Activated CD4-positive, CD25-positive, alpha-beta regulatory T cell treated with anti-CD3 and anti-CD28 coated beads, Interleukin-2, amount 50 U/mL, for 16 hours (primary cell): ENCODE measurements around the gene RBM20.
"Not testable (repeated sequence)": the region's sequence is repeated elsewhere in the genome, so short reads cannot be mapped to it uniquely, and the experiment has no call there.

Experiments
- DNase-seq: peaks from one replicate; pipeline ENCODE4 v3.0.0-alpha.2; 2020; ENCODE audit warnings: low read depth, low spot score

Gene RBM20

DNA sequence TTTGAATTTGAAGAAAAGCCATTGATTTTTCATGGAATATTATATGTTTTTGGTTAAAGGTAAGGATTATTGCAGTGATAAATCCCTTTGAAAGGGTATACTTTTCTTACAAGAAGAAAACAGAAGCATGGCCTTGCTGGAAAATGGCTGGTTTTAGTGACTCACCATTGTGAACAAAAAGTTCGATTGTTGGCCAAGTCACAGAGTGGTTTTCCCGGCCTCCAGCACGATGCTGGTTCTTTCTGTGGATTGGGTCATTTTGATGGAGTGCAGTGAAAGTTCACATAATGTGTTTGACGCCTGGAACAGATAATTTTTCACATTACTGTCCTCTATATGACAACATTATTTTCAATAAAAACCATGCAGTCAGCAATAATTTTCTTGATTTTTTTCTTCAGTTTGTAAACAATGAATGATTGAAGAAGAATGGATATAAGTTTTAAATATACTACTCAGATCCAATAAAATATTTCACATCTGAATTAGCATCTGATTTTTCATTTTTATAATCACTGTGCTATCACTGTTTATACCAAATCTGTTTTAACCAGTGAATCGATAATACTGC lies 60.9 kb downstream of the RBM20 start:
- no peak for DNase-seq

DNA sequence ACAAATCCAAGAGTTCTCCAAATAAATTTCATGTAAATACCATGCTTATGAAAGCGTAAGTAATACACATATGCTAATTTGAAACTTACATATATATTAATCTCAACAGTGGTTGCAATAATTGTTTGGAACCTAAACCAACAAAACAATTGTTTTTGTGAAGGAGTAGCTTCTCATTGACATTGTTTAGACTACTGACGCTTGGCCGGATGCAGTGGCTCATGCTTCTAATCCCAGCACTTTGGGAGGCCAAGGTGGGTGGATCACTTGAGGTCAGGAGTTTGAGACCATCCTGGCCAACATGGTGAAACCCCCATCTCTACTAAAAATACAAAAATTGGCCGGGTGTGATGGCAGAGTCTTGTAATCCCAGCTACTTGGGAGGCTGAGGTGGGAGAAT lies 61.5 kb downstream of the RBM20 start:
- DNase-seq: not testable (repeated sequence)

DNA sequence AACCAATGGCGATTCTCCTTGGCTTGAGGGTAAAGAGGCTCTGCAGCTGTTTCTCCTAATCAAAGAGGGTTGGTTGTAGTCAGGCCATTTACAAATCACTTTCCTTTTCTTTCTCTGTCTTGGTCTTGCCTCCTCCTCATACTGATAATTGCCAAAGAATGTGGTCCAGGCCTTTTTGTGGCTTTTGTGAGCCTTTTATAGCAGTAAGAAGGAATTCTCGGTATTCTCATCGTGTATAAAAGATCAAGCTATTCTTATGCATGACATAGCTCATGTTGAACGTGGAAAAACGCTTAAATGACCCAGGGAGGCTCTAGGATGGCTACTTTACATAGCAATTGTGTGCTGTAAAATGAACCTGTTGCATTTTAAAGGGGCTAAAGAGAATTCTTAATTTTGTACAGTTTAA lies 62.6 kb downstream of the RBM20 start:
- DNase-seq: no peak

DNA sequence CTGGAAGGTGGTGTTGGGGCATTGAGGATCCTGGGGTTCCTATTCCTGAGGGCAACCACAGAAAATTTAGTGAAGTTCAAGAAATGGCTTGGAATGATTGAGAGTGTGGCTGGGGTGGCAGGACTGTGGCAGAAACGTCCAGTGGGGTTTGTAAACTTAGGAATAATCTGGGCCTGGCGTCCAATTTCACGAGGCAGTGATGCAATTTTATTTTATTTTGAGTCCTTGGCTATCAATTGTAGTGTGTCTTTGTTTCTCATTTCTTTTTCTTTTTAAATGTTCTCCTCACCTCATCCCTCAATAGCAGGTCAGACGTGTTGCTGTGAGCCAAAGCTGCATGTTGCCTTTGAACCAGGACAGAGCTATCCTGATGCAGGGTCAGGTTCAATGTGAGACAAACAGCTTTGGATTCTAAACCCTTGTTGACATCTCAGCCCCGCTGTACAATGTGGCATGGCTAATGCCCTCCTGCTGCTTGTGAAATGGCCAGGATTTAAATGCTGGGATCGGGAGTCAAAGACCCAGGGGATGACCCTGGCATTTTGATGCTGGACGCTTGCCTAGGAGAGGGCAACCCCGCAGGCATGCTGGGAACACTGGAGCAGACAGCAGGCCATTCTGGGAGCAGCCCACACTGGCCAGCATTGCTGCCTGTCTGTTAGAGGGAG lies 64.8 kb downstream of the RBM20 start:
- no peak for DNase-seq

DNA sequence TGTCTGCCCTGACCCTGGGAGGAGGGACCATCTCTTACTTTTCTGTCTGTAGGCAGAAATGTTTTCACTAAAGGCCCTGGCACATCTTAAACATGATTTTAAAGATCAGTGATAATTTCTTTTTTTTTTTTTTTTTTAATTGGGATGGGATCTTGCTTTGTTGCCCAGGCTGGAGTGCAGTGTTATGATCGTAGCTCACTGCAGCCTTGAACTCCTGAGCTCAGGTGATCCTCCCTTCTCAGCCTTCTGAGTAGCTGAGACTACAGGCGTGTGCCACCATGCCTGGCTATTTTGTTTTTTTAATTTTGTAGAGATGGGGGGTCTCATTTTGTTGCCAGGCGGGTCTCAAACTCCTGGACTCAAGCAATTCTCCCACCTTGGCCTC lies 65.3 kb downstream of the RBM20 start:
- no peak for DNase-seq

DNA sequence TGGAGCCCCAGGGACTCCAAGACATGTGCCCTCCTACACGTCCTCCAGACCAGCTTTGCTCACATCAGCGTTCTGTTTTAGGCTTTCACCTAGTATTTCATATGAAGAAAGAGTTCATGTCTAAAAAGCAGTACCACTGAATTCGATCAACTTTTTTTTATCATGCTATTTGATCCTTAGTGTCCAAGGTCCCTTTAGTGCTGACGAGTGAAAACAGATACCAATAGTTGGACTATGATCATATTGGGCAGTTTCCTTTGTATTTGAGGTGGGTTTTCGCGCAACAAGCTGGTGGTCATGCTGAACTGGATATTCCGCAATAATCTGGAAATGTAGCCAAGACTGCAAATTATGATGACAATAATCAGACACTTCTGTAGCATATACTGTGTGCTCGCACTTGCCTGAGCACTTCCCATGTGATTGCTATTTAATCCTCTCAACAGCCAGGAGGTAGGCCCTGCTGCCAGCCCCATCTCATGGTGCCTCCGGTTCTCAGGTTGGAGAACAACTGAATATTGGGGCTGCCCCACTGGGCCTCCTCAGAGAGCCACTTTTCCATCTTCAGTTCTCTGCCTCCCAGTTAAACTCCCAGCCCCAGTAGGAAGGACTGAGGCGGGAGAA lies 65.9 kb downstream of the RBM20 start:
- DNase-seq: no peak

DNA sequence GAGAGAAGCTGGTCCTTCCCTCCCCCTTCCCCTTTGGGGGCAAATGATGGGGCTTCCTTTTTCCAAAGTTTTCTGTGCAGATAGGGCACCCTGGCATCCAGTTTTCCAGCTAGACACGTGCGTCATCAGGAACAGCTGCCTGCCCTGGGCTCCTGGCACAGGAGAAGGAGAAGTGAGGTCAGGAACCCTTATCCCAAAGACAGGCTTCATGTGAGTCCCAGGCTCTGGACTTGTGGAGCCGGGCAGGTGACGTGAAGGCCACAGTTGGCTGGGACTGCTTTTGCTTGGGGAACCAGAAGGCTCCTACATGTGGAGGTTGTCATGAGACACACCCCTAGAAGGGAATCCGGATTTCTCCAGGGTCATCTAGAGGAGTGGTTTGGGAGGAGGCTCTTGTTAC lies 66.5 kb downstream of the RBM20 start:
- DNase-seq: no peak

DNA sequence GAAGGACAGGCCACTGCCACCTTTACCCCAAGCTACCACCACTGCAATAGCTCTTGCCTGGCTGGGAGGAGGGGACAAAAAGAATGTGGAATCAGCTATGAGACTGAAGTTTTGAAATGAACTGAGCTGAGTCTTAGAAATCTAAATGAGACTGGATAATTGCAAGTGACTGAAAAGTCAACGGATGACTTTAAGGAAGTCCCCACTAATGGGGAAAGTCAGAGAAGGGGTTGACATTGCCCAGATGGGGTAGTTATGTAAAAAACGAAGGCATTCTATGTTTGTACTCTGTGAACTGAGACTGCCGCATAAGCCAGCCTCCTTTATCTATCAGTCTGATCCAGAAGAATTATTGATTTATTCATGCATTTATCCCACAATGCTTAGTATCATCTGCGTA lies 67.2 kb downstream of the RBM20 start:
- no peak for DNase-seq

DNA sequence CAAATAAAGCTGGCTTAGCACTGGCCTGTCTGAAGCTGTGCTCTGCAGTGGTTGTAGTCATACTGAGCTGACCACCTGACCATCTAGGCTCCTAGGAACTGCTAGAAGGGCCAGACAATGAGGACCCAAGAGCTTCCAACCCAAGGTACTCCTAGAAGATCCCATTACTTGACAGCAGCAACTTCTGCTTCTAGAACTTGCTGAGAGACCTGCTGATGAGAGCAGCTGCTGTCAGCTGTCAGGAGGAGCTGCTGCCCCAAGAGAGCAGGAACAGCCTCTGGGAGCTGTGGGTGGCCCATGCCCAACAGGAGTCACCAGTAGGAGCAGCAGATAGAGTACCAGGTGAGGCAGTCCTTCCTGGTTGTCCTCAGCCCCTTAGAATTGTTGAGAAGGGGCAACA lies 70.2 kb downstream of the RBM20 start:
- no peak for DNase-seq

DNA sequence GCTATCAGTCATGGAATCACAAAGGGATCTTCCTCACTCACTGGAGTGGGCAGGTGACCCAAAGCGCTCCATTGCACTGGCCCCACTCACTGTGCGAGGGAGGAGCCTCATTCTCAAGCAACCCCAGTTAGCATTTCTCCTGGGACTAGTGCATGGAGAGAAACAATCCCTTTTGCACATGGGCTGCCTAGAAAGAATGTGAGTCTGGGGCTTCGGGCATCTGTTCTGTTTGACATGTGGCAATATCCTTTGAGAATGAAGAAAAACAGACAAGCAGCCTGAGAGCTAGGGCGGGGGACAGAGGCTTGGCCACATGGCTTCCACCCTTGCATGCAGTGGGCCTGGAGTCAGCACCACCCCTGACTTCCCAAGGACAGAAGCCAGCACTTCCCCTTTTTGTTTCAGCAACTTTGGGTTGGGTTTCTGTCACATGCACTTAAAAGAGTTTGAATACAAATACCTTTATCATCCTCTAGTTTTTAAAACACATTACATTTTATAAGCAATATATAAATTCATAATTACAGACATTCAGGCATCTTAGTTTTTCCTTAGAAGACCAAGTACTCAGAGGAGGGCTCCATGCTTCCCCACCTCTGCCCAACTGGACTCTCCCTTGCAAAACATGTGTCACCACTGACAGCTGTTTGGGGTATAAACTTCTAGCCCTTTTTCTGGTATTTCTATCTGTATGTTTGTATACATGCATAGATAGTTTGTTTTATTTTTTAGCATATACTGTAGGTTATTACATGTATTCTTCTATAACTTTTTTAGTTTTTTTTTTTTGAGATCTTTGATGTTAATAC lies 73.8 kb downstream of the RBM20 start:
- DNase-seq: no peak

DNA sequence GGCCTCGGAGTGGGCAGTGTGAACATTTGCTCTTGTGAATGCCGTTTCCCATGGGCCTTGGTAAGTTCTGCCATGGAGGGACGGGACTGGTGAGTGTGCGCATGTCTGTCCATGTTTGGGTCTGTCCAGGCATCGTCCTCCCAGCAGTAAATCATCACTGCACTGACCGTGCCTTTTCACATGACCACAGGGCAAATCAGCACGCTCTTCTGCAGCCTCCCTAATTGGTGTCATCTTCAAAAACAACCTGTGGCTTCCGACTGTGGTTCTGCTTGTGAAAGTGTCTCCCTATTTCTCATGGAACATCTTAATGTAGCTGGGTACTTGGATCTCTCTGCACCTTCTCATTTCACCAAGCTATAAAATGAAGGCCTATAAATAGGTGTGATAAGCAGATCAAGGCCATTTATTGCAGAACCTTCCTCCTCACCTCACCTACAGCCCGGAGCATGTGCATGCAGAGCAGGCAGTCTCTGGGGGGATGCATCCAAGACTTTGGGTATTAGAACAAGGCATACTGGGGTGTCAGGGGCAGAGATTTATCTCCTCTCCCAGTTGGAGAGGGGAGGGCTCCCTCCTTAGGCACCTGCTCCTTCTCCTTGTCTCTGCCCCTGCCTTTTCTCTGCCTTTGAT lies 77.4 kb downstream of the RBM20 start:
- DNase-seq: no peak

DNA sequence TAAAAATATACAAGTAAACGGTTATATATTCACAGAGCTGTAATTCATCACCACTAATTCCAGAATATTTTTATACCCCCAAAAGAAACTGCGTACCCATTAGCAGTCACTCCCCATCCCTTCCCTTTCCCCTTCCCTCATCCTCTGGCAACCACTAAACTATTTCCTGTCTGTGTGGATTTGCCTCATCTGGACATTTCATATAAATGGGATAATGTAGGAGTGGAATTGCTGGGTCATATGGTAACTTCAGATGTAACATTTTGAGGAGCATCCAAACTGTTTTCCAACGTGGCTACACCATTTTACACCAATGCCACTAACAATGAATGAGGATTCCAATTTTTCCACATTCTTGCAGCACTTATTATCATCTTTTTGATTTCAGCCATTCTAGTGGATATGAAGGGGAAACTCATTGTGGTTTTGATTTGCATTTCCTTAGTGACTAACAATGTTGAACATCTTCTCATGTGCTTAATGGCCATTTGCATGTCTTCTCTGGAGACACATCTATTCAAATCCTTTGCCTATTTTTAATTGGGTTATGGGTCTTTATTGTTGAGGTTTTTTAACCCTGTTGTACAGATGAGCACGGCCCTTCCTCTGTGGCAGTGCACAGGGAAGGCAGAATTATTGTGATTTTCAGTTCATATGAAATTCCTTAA lies 79.2 kb downstream of the RBM20 start:
- no peak for DNase-seq

DNA sequence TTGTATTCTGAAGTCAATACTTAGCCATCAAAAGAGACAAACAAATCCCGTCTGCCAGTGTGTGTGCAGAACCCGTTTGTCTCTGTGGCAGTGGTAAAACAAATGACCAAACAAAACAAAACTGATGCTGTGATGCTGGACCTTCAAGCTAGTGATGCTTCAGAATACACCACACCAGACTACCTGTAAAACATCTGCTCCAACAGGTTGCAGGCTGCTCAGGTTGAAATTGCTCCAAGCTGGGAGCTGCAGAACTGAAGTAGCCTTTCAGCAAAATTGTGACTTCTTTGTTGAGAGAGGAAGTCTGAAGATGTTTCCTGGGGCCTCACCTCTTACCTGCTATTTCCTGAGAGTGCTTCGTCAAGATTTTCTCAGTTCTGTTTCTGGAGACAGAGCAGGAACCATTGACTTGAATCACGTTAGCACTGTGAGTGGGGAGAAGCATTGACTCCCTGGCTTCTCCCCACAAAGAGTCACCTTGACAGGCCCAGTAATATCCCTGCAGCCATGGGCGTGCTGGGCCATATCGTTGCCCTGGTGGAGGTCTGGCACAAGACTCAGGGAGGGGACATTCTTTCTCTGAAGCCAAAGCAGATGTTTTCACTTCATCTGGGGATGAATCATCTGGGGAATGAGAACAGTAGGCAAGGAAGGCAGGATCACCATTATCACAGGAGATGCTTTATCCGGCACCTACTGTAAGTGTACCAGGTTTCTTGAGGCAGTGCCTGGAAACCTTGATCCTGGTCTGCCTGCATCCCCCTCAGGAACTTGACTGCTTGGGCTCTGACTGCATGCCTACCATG lies 80.2 kb downstream of the RBM20 start:
- no peak for DNase-seq

DNA sequence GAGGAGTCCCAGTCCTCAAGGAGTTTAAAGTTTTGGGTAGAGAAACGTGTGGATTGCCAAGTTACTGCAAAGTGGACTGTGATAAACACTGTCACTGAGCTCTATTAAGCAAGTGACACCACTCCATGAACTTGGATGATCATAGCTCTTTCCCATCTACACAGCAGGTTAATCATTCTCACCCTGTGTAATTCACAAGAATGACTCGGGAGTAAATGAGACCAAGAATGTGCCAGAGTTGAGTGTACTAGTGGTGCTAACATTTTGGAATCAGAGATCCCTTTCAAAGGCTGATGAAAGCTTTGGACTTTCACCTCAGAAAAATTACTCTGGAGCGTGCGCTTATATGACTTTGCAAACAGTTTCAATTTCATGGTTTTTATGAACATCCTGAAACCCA lies 80.8 kb downstream of the RBM20 start:
- no peak for DNase-seq

DNA sequence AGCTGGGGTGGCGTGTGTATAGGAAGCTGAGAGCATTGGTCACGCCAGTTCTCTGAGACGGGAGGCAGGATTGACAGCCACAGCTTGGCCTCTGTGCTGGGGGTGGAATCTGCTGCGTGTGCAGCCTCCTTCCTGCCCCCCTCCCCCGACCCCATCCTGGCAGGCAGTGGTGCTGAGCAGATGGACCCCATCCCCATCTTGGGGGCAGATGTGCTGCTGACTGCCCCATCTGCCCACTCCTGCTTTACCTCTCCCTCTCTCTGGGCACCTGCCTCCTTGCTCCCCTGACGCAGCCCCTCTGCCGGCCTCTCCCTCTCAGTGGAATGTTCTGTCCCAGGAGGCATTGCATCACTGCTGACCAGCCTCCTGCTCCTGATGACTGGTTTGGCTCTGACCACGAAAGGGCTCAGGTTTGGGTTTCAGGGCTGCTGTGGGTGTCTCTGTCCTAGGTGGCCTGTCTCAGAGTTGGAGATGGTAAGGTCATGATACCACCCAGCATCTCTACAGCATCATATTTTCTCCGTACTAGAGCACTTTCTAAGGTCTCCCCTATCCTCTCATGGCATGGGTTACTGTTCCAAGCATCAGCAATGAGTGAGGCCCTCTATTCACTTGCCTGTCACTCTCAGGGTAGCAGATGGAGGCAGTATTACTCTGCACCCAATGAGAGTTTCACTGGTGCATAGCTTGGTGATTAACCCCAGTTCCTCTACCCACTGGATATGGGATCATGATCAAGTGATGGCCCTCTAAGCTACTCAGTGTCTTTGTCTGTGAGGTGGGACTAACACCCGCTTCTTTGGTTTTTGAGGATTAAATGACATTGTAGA lies 81.9 kb downstream of the RBM20 start:
- no peak for DNase-seq

DNA sequence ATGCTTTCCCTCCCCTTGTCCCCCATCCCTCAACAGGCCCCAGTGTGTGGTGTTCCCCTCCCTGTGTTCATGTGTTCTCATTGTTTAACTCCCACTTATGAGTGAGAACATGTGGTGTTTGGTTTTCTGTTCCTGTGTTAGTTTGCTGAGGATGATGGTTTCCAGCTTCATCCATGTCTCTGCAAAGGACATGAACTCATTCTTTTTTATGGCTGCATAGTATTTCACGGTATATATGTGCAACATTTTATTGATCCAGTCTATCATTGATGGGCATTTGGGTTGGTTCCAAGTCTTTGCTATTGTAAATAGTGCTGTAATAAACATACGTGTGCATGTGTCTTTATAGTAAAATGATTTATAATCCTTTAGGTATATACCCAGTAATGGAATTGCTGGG lies 83.6 kb downstream of the RBM20 start:
- not testable (repeated sequence) for DNase-seq

DNA sequence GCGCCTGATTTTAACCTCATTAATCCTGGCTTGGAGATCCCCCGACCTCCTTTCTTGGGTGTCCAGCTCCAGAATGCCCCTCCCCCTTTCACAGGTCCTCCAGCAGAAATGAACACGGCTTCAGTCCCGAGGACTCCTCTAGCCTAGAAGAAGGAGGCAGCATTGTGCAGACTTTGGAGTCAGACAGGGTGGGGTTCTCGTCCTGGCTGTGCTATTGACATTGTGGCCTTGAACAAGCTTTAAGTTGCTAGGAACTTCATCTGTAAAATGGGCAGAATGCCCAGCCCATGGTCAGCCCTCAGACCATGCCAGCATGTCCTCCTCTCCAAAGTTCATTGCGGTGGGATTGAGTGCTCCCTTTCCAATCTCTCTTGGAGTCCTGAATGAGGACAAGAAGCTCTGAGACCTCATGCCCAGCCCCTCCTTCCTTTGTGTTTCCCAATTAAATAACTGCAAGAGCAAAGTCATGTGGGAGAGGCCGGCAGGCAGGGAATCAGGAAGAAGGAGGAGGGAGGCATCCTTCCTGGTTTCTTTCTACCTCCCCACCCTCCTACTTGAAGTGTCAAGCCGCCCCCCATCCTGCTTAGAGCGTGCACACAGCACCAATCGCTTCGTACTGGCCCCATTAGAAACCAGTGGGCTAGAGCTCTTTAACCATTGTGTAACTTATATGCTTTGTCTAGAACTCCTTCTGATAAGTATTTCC lies 86.4 kb downstream of the RBM20 start:
- no peak for DNase-seq

DNA sequence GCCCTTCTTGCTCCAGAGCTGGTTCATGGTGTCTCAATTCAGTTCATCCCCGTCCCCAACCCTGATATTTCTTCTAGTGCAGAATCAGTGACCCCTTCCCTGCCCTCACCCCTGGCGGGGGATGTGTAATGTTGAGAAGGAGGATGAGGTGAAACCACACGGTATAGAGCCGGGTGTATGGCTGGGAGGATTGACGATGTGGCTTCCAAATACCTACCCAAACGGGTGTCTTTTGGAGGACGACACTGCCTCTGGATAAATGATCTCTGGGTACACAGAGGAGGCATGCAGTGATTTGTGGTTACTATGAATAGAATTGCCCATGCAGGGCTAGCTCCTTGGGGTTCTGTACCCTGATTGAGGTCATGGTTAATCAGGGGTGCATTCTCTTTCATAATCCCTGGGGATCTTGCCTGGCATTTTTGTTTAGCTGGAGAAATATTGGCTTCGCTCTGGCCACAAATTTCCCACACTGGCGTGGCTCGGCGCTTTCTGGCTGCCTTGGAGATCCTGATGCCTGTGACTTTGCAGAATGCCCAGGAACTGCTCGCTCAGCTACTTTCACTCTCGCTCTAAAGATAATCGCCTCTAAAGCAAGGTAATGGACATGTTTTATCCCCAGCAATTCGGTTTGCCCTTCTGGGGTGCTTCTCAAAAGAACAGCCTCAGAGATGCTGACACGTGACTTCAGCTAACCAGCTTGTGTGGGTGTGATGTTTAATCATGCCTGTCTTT lies 89.2 kb downstream of the RBM20 start:
- no peak for DNase-seq

DNA sequence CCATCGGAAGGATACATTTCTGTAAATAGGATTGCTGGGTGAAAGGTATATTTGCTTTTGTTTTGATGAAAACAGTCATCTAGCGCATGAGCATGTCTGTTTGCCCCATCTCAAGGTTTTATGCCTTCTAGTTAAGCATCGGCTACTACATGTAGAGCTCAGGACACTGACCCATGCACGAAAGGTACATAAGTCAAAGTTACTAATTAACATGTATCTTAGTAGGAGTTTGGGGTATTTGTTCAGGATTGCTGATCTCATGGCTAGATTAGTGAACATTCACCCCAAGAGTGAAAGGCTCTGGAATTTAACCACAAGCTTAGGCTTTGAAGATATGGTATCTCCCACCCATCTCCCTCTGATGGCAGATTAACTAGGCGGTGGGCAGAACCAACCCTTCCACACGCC lies 91.5 kb downstream of the RBM20 start:
- DNase-seq: no peak
